Activated CD4-positive, CD25-positive, alpha-beta regulatory T cell treated with anti-CD3 and anti-CD28 coated beads, Interleukin-2, amount 50 U/mL, for 24 hours (primary cell): ENCODE data around the gene SLC23A3.
A peak's percentile ranks its signal among the peaks of the same experiment; 100 is the strongest.

Source experiments
- ATAC-seq, 2 donors: fragments of 150-1000 bp; cut with Tn5 transposase; one replicate each; pipeline ENCODE4 v1.10.0; 2021; ENCODE audit warnings: mild to moderate bottlenecking in 1 of 2, moderate library complexity in 1 of 2

SLC23A3 gene

DNA sequence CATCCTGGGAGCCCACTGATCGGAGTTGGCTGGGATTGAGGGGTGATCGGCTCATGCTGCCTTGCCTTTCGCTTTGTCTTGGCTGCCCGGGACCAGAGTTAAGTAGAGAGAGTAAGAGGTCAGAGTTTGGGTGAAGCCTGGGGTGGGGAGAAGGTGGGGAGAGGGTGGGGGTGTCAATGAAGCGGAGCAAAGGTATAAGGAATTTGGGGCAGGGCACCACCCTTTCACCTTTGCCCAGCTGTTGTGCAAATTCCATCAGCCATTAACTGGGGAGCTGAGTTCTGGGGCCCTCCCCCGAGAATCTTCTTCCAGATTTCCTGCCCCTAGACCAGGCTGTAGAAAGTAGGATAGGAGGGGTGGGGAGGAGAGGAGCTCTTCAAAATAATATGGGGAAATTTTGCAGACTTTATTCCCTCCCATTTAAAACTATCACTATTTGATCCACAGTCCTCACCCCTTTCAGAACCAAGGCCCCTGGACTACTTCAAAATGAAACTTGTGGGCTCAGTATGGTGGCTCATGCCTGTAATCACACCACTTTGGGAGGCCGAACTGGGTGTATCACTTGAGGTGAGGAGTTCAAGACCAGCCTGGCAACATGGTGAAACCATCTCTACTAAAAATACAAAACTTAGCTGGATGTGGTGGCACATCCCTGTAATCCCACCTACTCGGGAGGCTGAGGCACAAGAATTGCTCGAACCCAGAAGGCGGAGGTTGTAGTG lies at the start of gene SLC23A3:
TSS of gene SLC23A3 (minus strand) at position 100 of the 725 bp plus-strand sequence. CDS start at position 55, 45 bp downstream.
- peak in 1 of 2 donors; percentile 43 for ATAC-seq

DNA sequence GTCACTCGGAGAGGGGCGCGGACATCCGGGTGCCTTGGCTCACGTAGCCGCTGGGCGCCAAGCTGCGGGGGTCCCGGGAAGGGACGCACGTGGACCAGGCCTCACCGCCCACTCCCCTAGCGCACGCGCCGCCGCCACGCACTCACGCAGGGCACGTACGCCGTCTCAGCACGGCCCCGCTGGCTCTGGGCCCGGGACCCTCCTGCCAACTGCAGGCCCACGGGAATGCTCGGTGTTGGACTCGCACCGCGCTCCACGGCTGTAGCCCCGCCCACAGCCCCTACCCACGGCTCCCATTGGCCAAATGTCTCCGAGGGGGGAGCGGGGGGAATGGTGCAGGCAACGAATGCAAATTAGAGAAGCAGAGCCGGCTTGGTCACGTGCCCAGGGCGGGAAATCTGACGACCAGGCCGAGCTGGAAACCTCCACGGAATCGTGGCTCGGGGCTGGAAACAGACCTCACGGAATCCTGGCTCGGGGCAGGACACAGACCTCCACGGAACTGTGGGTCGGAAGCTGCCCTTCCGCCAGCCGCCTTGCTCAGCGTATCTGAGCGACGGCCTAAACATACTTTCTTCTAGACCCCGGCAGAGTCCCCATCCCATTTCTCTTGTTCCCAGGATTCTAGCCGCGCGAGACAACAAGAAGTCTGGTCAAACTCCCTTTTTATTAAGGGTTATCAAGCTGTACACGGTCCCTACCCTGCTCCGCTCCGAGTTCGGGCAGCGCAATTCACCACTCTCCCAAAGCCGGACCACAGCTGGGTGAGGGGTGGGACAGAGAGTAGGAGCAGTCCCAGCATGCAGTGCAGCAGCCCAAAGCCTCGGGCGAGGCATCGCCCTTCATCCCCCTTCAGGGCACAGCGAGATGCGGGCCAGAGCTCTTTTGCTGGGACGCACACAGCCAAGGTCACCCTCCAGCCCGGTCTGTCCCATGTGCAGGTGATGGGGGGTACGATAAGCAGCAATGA lies 49.2 kb upstream of the SLC23A3 start, which contains the start of gene ABCB6:
TSS of gene ABCB6 (minus strand) at position 227 of the 970 bp plus-strand sequence. CDS start 285 bp downstream, outside the sequence.
- ATAC-seq: peak; percentile 79 to 85

GRCh38 chr2:219218217-219218731 lies 48.4 kb upstream of the SLC23A3 start:
- ATAC-seq: peak; percentile 33 to 39

GRCh38 chr2:219216535-219216915 lies 46.7 kb upstream of the SLC23A3 start:
- no peak for ATAC-seq

GRCh38 chr2:219215871-219216534 lies 46.2 kb upstream of the SLC23A3 start:
- ATAC-seq: no peak

GRCh38 chr2:219214786-219215185 lies 45.0 kb upstream of the SLC23A3 start:
- ATAC-seq: no peak

DNA sequence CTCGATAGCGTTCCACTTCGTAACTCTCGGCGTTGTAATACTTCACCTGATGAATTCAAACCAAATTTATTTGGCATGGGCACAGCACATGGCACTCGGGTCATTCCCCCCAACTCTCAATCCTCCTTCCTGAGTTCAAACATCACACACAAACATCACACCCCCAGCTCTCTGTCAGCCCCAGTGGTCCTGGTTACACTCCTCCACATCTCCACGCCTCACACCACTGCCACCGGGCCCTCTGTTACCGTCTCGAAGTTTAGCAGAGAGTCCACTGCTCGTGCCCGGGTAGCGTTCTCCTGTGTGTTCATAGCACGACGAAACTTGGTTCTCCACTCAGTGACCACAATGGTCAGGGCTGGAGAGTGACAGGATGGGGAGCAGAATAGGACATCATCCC lies 44.3 kb upstream of the SLC23A3 start:
- ATAC-seq: no peak

DNA sequence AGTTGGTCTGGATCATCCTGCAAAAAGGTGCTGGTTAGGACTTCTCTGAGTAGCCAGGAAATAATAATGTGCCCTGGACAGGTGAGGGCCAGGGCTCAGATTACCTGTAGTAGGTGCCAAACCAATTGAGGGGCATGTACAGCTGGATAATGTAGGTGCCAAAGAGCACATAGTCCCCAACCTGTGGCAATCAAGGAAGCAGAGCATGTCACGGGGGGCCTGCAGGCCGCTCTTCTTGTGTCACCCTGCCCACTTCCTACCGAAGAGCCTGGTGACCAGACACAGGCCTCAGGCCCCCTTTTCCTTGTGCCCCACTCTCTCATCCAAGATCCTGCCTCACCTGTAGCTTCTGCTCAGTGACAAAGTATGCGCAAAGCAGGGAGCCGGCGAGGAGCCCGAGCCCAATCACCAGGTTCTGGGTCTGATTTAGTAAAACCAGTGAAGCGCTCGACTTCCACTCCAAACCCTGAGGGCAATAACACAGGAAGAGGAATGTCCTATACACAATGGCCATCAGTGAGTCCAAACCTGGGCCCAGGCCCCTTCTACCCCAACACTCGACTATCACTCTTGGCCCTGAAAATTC lies 43.8 kb upstream of the SLC23A3 start:
- ATAC-seq: no peak

GRCh38 chr2:219213026-219213415 lies 43.2 kb upstream of the SLC23A3 start:
- no peak for ATAC-seq

DNA sequence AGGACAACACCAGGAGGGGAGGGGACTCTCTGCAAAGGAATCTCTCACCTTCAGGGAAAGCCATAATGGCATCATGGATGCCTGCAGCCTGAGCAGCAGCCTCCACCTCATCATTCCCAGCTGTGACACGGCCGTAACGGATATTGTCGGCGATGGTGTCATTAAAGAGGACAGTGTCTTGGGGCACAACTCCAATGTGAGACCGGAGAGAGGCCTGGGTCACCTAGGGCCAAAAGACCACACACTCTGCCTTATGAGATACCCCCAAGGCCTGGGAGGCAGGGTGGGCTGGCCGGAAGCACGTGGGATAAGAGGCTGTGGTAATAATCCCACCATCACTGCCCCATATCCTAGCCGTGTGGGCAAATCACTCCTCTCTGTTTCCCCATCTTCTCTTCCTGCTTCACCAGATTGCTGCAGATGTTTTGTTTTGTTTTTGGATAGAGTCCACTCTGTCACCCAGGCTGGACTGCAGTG lies 41.1 kb upstream of the SLC23A3 start:
- no peak for ATAC-seq

- no peak for ATAC-seq
Observed at GRCh38 chr2:219210196-219210885, 40.5 kb upstream of the SLC23A3 start.

DNA sequence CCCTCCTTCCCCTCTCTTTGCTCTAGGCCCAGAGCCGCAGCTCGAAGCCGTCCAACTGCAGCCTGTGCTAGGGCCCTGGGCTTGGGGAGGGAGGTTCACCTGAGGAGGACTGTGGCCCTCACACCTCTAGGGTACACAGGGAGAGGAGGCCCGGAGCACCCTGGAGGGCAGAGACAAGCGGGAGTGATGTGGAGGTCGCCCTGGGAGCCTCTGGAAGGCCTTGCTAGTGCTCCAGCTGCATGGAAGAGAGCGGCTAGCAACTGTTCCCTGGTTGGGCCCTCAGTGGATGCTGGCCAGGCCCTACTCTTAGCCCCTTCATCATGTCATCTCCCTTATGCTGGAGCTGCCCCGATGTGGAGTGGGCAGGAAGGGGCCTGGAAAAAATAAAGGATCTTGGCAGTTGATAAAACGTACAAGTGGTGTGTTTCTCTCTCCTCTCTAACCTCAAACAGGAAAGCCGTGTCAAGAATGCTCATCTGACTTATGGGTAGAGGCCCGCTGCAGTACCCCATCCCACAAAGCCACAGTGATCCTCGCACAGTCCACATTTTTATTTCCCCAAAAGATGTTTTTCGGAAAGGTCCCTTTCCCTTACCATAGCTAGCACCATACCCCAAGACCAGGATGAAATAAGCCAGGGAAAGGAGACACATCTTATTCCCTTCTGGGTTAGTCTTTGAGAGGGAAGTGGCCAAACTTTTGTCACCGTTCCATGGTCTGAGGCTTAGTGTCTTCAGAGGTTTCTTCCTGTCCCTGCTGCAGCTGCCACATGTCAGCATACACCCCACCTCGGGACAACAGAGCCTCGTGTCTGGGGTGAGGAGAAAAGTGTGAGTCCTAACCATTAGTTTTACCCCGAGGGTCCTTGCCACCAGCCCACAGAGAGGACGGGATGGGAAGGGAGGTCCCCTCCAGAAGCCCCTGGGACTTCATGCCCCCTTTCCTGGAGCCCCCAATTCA lies 39.7 kb upstream of the SLC23A3 start:
- no peak for ATAC-seq

GRCh38 chr2:219207884-219208740 lies 38.3 kb upstream of the SLC23A3 start:
- ATAC-seq: no peak

GRCh38 chr2:219207134-219207883 lies 37.5 kb upstream of the SLC23A3 start:
- ATAC-seq: no peak

DNA sequence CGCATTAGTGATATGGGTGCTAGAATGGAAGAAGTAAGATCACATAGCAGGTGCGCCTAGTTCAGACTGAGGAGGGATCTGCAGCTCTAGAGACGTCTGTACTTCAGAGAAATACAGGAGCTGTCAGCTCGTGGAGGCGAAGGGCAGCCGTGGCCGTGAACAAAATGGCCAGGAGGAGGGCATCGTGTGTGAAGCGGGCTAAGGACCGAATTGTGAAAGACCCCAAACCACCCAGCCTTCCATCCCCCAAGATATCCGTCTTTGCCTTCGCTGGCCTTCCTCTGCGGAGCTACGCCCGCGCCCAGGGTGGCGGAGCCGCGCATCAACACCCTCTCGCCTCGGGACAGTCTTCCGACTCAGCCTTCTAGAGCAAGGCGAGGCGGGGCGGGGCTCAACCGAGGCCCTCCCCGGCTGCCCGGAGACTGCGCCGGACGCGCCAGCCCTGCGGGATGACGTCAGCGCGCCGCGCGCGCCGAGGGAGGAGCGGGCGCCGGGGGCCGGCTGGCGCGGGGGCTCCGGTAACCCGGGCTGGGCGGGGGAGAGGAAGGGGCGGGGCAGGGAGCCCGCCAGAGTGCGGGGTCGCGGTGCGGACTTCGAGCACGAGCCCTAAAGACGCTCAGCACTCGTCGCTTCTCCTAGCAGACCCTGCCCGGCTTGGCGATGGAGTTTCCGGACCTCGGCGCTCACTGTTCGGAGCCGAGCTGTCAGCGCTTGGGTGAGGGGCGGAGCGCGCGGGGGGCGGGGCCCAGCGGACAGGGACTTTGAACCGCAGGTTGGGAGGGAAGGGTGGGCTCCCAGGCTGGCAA lies 36.7 kb upstream of the SLC23A3 start, which contains the start of gene ZFAND2B:
TSS of gene ZFAND2B (plus strand) at position 455 of the 806 bp plus-strand sequence. CDS start at position 661, 206 bp downstream.
- ATAC-seq: peak; percentile 96 to 97

GRCh38 chr2:219205981-219206327 lies 36.1 kb upstream of the SLC23A3 start:
- no peak for ATAC-seq

DNA sequence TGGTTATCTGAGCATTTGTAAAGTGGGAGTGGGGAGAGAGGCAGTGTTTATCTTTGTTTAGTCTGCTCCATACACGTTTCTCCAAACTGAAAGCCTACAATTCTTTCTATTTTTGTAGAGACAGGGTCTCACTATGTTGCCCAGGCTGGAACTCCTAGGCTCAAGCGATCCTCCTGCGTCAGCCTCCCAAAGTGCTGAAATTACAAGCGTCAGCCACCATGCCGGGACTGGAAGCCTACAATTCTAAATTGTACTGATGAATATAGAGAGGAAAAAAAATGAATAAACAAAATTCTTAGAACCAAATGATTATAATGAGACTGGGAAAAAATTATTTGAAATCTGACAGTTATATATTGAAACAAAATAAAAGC lies 35.3 kb upstream of the SLC23A3 start:
- no peak for ATAC-seq
